WTC11 (cell line): ENCODE data around the gene HTRA1. TPM values are rescaled to one million over a fixed set of nuclear protein-coding genes. Genes with fewer than 3 reads are reported as not detected.

Experiments used
- ATAC-seq: fragments of 200-7000 bp; cut with Tn5 transposase; 2 replicates; pipeline ENCODE4 v1.10.0; 2021; ENCODE audit warnings: mild to moderate bottlenecking, moderate library complexity
- CTCF ChIA-PET: fragments of 300-600 bp; sonication (Branson Sonifier 250); formaldehyde crosslinking; loops from one replicate; lab custom pipeline; 2021; ENCODE audit warnings: antibody characterized with exemption; lab: Charles Lee
- POLR2A ChIA-PET: fragments of 350-600 bp; sonication (Branson Sonifier 250); formaldehyde crosslinking; loops from one replicate; lab custom pipeline; 2021; ENCODE audit warnings: antibody characterized with exemption; lab: Charles Lee
- DNase-seq: peaks from one replicate; pipeline ENCODE4 v3.0.0; 2021; ENCODE audit warnings: low spot score
- H3K27ac Mint-ChIP-seq: 2 replicates; pipeline ENCODE4 v1.8.0; 2021; ENCODE audit warnings: mixed read lengths
- H3K27me3 Mint-ChIP-seq: 2 replicates; pipeline ENCODE4 v1.8.0; 2021; ENCODE audit warnings: low read depth, mild to moderate bottlenecking, moderate library complexity, mixed read lengths
- H3K36me3 Mint-ChIP-seq: 2 replicates; pipeline ENCODE4 v1.8.0; 2021; ENCODE audit warnings: mixed read lengths
- H3K4me1 Mint-ChIP-seq: 2 replicates; pipeline ENCODE4 v1.8.0; 2022; ENCODE audit warnings: mixed read lengths
- H3K4me3 Mint-ChIP-seq: 2 replicates; pipeline ENCODE4 v1.8.0; 2021; ENCODE audit warnings: mild to moderate bottlenecking, moderate library complexity, mixed read lengths
- H3K9me3 Mint-ChIP-seq: 2 replicates; pipeline ENCODE4 v1.8.0; 2021; ENCODE audit warnings: mixed read lengths
- ELF4 ChIP-seq: sonication (generic); formaldehyde crosslinking; IDR thresholded peaks from 2 replicates; pipeline ENCODE4 v1.8.1; 2022; ENCODE audit warnings: low read depth, mild to moderate bottlenecking, moderate library complexity, missing genetic modification reagents
- FOXK1 ChIP-seq: sonication (generic); formaldehyde crosslinking; IDR thresholded peaks from 2 replicates; pipeline ENCODE4 v1.8.0; 2022; ENCODE audit warnings: mild to moderate bottlenecking, moderate library complexity, missing genetic modification reagents
- JAZF1 ChIP-seq: fragments of 250-450 bp; sonication (Bioruptor Pico); IDR thresholded peaks from 2 replicates; pipeline ENCODE4 v1.9.0; 2021; ENCODE audit warnings: moderate library complexity, mild to moderate bottlenecking, inconsistent platforms
- NFYB ChIP-seq: sonication (generic); formaldehyde crosslinking; conservative IDR thresholded peaks from 2 replicates; pipeline ENCODE4 v1.8.0; 2022; ENCODE audit warnings: low read depth, missing genetic modification reagents
- NR3C1 ChIP-seq: sonication (generic); formaldehyde crosslinking; conservative IDR thresholded peaks from 2 replicates; pipeline ENCODE4 v1.8.1; 2023; ENCODE audit warnings: low read depth, mild to moderate bottlenecking, missing genetic modification reagents
- OVOL2 ChIP-seq: fragments of 250-450 bp; sonication (Bioruptor Pico); IDR thresholded peaks from 2 replicates; pipeline ENCODE4 v1.9.0; 2021; ENCODE audit warnings: mild to moderate bottlenecking, borderline replicate concordance
- ZNF121 ChIP-seq: sonication (generic); formaldehyde crosslinking; IDR thresholded peaks from 2 replicates; pipeline ENCODE4 v1.8.0; 2023; ENCODE audit warnings: missing genetic modification reagents
- total RNA-seq: library from RNA; stranded (reverse); gene quantifications from 3 replicates; pipeline ENCODE4 v1.2.3, GENCODE V29; 2021
- TF ChIP-seq, protein P1 (sequence below): sonication (generic); formaldehyde crosslinking; IDR thresholded peaks from 2 replicates; pipeline ENCODE4 v1.8.1; 2022; ENCODE audit warnings: mild to moderate bottlenecking, missing genetic modification reagents, moderate library complexity, borderline replicate concordance
- TF ChIP-seq, protein P2 (sequence below): sonication (generic); formaldehyde crosslinking; IDR thresholded peaks from 2 replicates; pipeline ENCODE4 v1.8.0; 2022; ENCODE audit warnings: mild to moderate bottlenecking, missing genetic modification reagents
- TF ChIP-seq, protein P3 (sequence below): sonication (generic); formaldehyde crosslinking; IDR thresholded peaks from 2 replicates; pipeline ENCODE4 v1.8.0; 2023; ENCODE audit warnings: missing genetic modification reagents, mild to moderate bottlenecking, borderline replicate concordance
- TF ChIP-seq, protein P4 (sequence below): sonication (generic); formaldehyde crosslinking; IDR thresholded peaks from 2 replicates; pipeline ENCODE4 v1.8.1; 2022; ENCODE audit warnings: low read depth, missing genetic modification reagents, borderline replicate concordance
- TF ChIP-seq, protein P5 (sequence below): fragments of 250-450 bp; sonication (Bioruptor Pico); IDR thresholded peaks from 2 replicates; pipeline ENCODE4 v1.9.0; 2021; ENCODE audit warnings: mild to moderate bottlenecking
- TF ChIP-seq, protein P6 (sequence below): sonication (generic); formaldehyde crosslinking; IDR thresholded peaks from 2 replicates; pipeline ENCODE4 v1.8.1; 2023; ENCODE audit warnings: mild to moderate bottlenecking, missing genetic modification reagents, borderline replicate concordance
- TF ChIP-seq, protein P7 (sequence below): sonication (generic); formaldehyde crosslinking; conservative IDR thresholded peaks from 2 replicates; pipeline ENCODE4 v1.8.1; 2023; ENCODE audit warnings: mild to moderate bottlenecking, low read depth, missing genetic modification reagents, moderate library complexity
- TF ChIP-seq, protein P8 (sequence below): sonication (generic); formaldehyde crosslinking; conservative IDR thresholded peaks from 2 replicates; pipeline ENCODE4 v1.8.1; 2022; ENCODE audit warnings: mild to moderate bottlenecking, missing genetic modification reagents
- TF ChIP-seq, protein P9 (sequence below): sonication (generic); formaldehyde crosslinking; IDR thresholded peaks from 2 replicates; pipeline ENCODE4 v1.8.0; 2022; ENCODE audit warnings: mild to moderate bottlenecking, missing genetic modification reagents

Gene HTRA1
- total RNA-seq, 1 experiment from 2014 or later = 18.3 TPM

DNA sequence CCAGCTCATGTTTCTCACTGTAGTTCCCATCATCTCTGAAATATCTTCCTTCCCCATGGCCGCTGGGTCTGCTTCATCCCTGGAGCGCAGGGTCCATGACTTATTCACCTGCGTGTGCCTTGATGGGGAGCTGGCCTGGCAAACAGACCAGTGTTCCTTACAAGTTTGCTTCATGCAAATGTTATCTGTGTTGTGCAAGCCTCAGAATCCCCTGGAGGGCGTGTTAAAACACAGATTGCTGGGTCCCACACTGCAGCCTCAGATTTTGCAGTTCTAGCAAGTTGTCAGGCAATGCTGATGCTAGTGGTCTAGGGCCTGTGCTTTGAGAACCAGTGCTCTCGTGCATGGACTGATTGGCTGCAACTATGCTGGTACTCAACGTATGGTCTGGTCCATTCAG is 92.0 kb downstream of the HTRA1 start:
- H3K27me3 Mint-ChIP-seq = no peaks in the 10 kb centered on the region; the same call in 1 of the 2 replicates
- DNase-seq (no peak), ATAC-seq (no peak)
- H3K4me1 Mint-ChIP-seq = peaks cover 6% of the 10 kb centered on the region
- POLR2A ChIA-PET = no interaction called here
- H3K4me3 Mint-ChIP-seq = no peak overlapping the region
- no peaks in the 10 kb centered on the region for H3K9me3 Mint-ChIP-seq
- H3K36me3 Mint-ChIP-seq = no peaks in the 10 kb centered on the region
- CTCF ChIA-PET = no interaction called here
- H3K27ac Mint-ChIP-seq = no peak overlapping the region
- TF ChIP-seq, protein P1, sequence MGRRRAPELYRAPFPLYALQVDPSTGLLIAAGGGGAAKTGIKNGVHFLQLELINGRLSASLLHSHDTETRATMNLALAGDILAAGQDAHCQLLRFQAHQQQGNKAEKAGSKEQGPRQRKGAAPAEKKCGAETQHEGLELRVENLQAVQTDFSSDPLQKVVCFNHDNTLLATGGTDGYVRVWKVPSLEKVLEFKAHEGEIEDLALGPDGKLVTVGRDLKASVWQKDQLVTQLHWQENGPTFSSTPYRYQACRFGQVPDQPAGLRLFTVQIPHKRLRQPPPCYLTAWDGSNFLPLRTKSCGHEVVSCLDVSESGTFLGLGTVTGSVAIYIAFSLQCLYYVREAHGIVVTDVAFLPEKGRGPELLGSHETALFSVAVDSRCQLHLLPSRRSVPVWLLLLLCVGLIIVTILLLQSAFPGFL (CRISPR knock-in tag) = no peak
- TF ChIP-seq, protein P2, sequence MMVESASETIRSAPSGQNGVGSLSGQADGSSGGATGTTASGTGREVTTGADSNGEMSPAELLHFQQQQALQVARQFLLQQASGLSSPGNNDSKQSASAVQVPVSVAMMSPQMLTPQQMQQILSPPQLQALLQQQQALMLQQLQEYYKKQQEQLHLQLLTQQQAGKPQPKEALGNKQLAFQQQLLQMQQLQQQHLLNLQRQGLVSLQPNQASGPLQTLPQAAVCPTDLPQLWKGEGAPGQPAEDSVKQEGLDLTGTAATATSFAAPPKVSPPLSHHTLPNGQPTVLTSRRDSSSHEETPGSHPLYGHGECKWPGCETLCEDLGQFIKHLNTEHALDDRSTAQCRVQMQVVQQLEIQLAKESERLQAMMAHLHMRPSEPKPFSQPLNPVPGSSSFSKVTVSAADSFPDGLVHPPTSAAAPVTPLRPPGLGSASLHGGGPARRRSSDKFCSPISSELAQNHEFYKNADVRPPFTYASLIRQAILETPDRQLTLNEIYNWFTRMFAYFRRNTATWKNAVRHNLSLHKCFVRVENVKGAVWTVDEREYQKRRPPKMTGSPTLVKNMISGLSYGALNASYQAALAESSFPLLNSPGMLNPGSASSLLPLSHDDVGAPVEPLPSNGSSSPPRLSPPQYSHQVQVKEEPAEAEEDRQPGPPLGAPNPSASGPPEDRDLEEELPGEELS (CRISPR knock-in tag) = no peak
- TF ChIP-seq, protein P3, sequence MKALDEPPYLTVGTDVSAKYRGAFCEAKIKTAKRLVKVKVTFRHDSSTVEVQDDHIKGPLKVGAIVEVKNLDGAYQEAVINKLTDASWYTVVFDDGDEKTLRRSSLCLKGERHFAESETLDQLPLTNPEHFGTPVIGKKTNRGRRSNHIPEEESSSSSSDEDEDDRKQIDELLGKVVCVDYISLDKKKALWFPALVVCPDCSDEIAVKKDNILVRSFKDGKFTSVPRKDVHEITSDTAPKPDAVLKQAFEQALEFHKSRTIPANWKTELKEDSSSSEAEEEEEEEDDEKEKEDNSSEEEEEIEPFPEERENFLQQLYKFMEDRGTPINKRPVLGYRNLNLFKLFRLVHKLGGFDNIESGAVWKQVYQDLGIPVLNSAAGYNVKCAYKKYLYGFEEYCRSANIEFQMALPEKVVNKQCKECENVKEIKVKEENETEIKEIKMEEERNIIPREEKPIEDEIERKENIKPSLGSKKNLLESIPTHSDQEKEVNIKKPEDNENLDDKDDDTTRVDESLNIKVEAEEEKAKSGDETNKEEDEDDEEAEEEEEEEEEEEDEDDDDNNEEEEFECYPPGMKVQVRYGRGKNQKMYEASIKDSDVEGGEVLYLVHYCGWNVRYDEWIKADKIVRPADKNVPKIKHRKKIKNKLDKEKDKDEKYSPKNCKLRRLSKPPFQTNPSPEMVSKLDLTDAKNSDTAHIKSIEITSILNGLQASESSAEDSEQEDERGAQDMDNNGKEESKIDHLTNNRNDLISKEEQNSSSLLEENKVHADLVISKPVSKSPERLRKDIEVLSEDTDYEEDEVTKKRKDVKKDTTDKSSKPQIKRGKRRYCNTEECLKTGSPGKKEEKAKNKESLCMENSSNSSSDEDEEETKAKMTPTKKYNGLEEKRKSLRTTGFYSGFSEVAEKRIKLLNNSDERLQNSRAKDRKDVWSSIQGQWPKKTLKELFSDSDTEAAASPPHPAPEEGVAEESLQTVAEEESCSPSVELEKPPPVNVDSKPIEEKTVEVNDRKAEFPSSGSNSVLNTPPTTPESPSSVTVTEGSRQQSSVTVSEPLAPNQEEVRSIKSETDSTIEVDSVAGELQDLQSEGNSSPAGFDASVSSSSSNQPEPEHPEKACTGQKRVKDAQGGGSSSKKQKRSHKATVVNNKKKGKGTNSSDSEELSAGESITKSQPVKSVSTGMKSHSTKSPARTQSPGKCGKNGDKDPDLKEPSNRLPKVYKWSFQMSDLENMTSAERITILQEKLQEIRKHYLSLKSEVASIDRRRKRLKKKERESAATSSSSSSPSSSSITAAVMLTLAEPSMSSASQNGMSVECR (CRISPR knock-in tag) = no peak
- TF ChIP-seq JAZF1 (CRISPR knock-in tag) (no peak), NR3C1 (no peak), ZNF121 (no peak), ELF4 (CRISPR knock-in tag) (no peak), FOXK1 (CRISPR knock-in tag) (no peak), NFYB (no peak), OVOL2 (CRISPR knock-in tag) (no peak)
- TF ChIP-seq, protein P4, sequence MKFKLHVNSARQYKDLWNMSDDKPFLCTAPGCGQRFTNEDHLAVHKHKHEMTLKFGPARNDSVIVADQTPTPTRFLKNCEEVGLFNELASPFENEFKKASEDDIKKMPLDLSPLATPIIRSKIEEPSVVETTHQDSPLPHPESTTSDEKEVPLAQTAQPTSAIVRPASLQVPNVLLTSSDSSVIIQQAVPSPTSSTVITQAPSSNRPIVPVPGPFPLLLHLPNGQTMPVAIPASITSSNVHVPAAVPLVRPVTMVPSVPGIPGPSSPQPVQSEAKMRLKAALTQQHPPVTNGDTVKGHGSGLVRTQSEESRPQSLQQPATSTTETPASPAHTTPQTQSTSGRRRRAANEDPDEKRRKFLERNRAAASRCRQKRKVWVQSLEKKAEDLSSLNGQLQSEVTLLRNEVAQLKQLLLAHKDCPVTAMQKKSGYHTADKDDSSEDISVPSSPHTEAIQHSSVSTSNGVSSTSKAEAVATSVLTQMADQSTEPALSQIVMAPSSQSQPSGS (CRISPR knock-in tag) = no peak
- TF ChIP-seq, protein P5, sequence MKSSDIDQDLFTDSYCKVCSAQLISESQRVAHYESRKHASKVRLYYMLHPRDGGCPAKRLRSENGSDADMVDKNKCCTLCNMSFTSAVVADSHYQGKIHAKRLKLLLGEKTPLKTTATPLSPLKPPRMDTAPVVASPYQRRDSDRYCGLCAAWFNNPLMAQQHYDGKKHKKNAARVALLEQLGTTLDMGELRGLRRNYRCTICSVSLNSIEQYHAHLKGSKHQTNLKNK (CRISPR knock-in tag) = no peak
- TF ChIP-seq, protein P6, sequence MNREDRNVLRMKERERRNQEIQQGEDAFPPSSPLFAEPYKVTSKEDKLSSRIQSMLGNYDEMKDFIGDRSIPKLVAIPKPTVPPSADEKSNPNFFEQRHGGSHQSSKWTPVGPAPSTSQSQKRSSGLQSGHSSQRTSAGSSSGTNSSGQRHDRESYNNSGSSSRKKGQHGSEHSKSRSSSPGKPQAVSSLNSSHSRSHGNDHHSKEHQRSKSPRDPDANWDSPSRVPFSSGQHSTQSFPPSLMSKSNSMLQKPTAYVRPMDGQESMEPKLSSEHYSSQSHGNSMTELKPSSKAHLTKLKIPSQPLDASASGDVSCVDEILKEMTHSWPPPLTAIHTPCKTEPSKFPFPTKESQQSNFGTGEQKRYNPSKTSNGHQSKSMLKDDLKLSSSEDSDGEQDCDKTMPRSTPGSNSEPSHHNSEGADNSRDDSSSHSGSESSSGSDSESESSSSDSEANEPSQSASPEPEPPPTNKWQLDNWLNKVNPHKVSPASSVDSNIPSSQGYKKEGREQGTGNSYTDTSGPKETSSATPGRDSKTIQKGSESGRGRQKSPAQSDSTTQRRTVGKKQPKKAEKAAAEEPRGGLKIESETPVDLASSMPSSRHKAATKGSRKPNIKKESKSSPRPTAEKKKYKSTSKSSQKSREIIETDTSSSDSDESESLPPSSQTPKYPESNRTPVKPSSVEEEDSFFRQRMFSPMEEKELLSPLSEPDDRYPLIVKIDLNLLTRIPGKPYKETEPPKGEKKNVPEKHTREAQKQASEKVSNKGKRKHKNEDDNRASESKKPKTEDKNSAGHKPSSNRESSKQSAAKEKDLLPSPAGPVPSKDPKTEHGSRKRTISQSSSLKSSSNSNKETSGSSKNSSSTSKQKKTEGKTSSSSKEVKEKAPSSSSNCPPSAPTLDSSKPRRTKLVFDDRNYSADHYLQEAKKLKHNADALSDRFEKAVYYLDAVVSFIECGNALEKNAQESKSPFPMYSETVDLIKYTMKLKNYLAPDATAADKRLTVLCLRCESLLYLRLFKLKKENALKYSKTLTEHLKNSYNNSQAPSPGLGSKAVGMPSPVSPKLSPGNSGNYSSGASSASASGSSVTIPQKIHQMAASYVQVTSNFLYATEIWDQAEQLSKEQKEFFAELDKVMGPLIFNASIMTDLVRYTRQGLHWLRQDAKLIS (CRISPR knock-in tag) = no peak
- TF ChIP-seq, protein P7, sequence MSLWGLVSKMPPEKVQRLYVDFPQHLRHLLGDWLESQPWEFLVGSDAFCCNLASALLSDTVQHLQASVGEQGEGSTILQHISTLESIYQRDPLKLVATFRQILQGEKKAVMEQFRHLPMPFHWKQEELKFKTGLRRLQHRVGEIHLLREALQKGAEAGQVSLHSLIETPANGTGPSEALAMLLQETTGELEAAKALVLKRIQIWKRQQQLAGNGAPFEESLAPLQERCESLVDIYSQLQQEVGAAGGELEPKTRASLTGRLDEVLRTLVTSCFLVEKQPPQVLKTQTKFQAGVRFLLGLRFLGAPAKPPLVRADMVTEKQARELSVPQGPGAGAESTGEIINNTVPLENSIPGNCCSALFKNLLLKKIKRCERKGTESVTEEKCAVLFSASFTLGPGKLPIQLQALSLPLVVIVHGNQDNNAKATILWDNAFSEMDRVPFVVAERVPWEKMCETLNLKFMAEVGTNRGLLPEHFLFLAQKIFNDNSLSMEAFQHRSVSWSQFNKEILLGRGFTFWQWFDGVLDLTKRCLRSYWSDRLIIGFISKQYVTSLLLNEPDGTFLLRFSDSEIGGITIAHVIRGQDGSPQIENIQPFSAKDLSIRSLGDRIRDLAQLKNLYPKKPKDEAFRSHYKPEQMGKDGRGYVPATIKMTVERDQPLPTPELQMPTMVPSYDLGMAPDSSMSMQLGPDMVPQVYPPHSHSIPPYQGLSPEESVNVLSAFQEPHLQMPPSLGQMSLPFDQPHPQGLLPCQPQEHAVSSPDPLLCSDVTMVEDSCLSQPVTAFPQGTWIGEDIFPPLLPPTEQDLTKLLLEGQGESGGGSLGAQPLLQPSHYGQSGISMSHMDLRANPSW = no peak
- TF ChIP-seq, protein P8, sequence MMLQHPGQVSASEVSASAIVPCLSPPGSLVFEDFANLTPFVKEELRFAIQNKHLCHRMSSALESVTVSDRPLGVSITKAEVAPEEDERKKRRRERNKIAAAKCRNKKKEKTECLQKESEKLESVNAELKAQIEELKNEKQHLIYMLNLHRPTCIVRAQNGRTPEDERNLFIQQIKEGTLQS = no peak
- TF ChIP-seq, protein P9, sequence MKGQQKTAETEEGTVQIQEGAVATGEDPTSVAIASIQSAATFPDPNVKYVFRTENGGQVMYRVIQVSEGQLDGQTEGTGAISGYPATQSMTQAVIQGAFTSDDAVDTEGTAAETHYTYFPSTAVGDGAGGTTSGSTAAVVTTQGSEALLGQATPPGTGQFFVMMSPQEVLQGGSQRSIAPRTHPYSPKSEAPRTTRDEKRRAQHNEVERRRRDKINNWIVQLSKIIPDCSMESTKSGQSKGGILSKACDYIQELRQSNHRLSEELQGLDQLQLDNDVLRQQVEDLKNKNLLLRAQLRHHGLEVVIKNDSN (CRISPR knock-in tag) = no peak
- TF ChIP-seq, all 79 proteins: peak for 0
